Measurements from ENCODE around the gene IFT25.

DNA sequence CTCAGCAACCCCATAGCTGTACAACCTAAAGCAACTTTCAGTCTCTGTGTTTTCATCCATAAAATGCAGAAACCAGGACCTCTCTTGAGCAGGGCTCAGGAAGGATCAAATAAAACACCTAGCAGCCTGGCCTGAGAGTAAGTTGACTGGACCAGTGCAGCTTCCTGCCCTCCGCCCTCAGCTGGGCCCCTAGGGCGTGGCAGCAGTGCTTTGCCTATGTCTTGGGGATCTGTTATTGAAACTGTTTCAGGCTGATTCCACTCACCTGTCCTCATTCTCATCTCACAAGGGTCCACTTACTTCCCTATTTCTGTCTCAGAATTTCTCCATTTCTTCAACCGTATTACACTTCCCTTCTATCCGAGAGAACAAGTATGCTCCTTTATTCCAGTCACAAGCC lies 18.0 kb upstream of the IFT25 start:
- TF ChIP-seq CTCF (IDR thresholded peaks at IDR 0.05) = no peak
- TF ChIP-seq POLR2A (IDR thresholded peaks at IDR 0.05) = no peak
- TF ChIP-seq POLR2AphosphoS5 (IDR thresholded peaks at IDR 0.05) = no peak
